Activated T-cell treated with anti-CD3 and anti-CD28 coated beads for 4 hours (primary cell): Measurements from ENCODE around the gene NAALADL2.

Experiments
- DNase-seq: peaks from one replicate; pipeline ENCODE4 v3.0.0-alpha.2; 2020

NAALADL2 gene

DNA sequence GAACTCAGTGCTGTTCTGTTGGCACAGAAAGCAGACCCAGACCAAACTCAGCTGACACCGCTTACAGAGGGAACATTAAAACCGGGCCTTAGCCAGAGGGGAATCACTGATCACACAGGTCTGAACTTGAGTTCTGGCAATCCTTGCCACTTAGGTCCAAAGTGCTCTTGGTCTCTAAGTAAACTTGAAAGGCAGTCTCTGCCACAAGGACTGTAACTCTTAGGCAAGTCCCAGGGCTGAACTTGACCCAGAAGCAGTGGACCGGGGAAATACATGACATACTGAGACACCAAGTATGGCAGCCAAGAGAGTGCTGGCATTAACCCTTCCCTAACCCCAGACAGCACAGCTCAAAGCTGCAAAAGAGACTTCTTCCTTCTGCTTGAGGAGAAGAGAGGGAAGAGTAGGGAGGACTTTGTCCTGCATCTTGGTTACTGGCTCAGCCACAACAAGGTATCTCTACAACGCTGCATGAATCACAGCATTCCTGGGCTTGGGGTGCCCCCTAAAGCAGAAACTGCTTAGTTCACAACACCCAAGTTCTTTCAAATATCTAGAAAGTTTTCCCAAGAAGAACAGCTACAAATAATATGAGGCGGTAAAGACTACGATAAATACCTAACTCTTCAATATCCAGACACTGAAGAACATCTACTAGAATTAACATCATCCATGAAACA is 32.5 kb downstream of the NAALADL2 start:
- DNase-seq: no peak

DNA sequence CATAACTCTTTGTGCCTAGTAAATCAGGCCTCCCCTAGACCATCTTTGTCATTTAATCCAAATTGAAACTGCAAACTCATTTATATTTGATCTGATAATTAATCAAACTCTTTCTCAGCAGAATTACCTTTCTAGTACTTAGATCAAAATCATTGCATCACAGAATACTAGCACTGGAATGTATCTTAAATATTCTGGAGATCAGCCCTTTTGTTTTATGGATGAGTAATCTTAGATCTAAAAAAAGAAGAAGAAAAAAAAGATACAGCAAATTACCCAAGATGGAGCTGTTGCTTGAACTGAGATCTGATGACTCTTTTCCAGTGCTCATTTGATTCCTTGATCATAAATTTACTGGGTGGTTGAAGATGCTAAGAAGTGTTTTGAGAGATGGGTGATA is 47.9 kb downstream of the NAALADL2 start:
- DNase-seq: no peak

DNA sequence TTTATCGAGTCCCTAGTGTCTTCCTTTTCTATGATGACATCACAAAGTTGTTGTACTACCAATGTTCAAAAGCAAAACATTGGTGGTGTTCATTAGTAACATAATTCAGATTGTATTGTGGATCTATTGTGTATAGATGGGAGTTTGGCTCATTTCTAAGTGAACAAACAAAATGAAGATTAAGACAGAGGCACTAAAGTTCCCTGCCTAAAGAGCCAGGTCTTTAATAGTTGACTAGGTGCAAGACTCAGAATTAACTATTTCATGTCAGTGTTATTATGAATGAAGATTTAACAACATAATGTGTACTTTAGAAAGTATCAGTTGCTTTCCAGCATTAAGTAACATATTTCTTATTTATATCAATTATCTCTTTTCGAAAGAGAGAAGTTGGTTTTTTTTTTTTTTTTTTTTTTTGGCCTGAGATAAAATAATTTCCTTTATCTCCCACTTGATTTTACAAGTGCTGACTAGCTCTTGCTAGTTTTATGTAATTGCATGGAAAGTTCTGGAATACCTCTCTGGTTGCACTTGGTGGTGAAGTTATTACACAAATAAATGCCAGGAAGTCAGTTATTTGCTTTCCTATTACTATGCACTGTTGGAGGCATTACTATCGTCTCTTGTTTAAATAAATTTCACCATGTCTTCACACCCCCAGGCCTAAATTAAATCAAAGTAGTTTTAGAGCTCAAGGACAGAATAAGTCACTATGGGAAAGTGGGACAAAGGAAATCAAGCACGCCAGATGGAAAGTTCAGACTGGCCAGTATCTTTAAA is 48.7 kb downstream of the NAALADL2 start:
- DNase-seq: no peak

DNA sequence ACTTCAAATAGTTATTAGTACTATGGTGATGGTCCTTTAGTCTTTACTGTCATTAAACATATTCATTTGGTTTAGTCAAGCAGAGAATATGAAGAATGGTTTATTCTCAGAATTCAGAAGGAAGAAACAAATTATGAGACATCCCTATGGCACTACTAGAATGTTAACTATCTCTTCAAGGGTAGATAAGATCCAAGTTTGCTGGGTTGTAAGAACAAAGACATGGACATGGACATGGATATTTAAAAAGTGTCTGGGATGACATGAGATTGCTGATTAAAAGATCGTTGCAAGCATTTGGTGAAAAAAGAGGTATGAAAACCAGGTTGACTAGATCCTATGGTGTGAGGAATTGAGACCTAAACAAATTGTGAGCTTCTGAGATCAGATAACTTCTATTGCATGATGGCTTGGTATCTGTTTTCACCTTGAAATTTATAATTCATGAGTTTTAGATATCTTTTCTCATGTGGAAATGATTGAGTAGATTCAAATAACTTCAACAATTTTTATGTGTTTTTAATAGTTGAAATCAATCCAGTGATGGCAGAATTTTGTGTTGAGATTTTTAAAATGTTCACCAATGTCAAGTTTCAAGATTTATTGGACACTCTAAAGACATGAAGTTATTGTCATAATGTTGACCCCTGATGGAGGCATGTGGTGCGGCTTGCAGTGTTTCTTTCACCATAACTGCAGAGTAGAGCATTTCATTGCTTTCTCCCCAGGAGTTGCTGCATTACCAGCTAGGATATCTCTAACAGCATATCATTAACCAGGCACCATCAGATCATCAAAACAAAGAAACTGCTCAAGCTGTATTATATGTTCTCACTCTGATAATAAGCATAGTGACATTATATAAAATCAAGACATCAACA is 72.6 kb downstream of the NAALADL2 start:
- DNase-seq: no peak

DNA sequence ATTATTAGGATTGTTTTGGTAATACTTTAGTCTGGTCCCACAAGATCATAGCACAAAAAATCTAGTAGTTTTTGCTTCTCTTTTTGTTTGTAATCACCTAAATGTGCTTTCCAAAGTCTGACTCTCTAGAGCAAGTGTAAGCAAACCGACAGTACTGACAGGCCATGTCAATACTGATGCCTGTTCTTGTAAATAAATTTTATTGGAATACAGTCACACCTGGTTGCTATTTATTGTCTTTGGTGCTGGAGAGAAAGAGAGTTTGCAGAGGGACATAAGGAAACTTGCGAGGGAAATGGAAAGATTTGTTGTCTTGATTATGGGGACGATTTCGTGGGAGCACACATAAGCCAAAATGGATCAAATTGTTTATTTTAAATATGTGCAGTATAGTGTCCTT is 77.5 kb downstream of the NAALADL2 start:
- no peak for DNase-seq

DNA sequence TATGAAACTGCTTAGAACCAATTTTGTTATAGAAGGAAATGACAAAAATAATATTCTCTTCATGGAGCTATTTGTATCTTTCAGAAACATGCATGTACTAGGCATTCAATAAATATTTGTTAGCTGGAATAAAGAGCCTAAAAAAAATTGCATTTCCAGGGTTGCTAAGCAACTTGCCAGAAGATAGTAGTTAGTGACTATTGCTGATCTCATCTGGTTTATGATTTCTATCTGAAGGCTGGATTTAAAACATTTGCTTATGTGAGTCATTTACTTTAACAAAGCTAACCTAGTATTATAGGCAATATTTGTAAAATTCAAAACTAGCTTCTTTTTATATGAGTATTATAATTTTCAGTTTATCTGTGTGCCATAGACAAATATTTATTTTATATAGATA is 78.3 kb downstream of the NAALADL2 start:
- no peak for DNase-seq

DNA sequence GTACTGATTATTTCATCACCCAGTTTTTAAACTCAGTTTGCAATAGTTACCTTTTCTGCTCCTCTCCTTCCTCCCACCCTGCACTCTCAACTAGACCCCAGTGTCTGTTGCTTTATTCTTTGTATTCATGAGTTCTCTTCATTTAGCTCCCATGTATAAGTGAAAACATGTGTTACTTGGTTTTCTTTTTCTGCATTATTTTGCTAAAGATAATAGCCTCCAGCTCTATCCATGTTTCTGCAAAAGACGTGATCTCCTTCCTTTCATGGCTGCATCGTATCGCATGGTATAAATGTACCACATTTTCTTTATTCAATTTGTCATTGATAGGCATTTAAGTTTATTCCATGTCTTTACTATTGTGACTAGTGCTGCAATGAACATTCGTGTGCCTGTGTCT is 79.0 kb downstream of the NAALADL2 start:
- DNase-seq: no peak

DNA sequence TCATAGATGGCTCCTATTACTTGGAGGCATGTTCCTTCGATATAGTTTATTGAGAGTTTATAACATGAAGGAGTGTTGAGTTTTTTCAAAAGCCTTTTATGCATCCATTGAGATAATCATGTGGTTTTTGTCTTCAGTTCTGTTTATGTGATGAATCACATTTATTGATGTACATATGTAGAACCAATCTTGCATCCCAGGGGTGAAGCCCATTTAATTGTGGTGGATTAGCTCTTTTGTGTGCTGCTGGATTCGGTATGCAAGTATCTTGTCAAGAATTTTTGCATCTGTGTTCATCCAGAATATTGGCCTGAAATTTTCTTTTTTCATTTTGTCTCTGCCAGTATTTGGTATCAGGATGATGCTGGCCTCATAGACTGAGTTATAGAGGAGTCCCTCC is 81.0 kb downstream of the NAALADL2 start:
- no peak for DNase-seq

DNA sequence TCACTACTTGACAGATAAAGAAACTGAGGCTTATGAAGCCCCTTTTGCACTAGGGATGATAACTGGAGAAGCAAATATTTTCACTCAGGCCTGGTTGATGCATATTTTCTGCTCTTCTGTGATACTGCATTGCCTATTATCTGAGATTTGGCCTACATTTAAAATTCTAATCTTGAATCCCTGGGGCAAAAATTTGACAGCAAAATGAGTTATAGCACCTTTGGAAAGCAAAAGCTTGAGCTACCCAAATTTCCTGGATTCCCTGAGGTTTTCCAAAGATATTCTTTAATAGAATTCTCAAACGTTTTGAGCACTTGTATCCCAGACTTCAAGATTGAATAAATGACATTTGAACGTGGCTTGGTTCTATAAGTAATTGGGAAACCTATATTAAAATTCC is 86.1 kb downstream of the NAALADL2 start:
- no peak for DNase-seq

DNA sequence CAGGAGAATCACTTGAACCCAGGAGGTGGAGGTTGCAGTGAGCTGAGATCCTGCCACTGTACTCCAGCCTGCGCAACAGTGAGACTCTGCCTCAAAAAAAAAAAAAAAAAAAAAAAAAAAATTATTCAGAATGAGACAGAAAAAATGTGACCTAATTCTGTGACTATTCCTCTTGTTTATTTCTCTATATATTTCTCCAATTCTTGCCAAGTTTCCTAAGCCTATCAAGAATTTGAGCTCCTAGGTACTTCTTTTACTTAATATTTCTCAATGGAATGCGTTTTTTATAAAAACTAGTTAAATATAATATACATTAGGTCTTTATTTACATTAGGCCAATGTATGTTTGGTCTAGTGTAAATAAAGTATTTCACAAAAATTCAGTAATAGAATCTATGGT is 86.8 kb downstream of the NAALADL2 start:
- DNase-seq: no peak

DNA sequence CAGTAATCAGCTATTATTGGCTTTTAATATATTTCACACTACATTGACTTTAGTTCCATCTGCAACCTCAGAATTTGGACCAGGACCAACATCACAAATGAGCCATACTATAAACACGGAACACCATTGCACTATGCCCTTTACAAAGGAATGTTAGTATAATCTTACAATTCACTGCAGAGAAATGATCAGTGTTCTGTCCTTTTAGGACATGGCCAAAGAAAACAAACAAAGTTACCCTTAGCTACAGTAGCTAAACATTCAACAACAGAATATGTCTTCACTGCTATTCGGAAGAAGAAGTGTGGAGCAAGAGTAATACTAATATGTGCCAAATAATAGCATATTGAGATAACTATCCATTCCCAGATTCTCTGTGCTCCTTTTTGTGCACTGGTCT is 90.4 kb downstream of the NAALADL2 start:
- DNase-seq: no peak

DNA sequence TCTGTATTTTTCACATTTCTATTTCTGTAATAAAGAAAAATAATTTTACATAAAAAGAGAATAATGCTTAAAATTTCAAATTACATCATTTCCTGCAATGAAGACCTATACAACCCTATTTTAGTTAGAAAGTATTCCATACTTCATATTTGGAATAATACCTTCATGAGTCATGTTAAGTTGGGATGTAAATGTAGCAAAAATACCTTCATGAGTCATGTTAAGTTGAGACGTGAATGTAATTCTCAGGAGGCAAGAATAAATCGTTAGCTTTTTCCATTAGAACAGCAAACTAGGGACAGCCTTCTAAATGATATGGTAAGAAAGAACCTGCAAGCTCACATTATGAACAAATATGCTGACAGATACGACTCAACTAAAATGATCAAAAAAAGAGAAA is 91.9 kb downstream of the NAALADL2 start:
- DNase-seq: no peak

DNA sequence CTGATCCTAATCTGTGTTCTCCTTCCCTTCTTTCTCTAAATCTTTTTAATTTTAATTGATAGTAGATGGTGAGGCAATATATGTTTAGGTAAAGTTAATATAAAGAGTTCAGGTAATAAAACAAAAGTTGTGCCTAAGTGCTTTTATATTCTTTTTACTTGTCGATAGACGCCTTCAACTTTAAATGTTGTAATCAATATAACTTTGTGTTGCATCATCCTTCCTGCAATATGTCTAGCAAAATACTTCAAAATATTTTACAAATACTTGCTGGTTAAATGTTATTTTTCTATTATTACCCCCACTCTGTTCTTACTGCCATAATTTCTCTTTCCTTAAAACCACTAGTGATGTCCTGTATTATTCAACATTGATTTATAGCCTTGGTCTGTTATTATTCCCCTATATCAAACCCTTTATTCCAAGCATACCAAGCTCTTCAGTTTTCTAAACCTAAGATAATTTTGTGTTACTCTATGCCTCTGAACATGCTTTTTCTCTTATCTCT is 92.4 kb downstream of the NAALADL2 start:
- DNase-seq: no peak

DNA sequence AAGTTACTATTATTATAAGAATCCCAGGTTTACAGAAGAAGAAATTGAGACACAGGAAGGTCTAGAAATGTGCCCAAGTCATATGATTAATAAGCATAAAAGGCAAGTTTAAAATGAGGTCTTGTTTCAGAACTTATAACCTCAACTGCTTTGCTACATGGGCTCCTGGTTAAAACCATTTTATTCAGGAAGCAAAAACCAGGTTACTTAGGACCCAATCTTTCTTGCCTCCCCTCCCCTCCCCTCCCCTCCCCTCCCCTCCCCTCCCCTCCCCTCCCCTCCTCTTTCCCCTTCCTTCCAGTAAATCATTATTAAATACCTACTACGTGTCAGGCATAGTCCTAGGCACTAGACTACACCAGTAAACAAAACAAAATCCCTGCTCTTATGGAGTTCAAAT is 93.9 kb downstream of the NAALADL2 start:
- no peak for DNase-seq

DNA sequence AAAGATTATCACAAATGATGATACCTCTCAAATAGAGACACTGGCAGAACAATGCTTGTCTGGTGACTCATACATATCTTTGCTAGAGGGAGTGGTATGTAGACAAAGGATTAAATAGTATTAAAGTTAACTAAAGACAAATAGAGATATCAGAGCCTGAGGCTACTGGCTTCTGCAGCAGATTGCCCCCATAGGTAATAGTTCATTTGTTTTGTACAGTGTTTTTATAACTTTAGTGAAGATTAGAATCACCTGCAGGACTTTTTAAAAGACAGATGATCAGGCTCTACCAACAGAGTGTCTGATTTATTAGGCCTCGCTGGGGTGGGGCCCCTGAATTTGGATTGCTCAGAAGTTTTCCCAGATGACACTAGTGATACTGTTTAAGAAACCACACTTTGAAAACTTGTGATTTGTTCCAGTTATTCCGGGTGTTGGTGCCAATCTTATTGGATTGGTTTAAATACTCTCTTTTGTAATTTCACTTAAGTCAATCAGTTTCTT is 96.4 kb downstream of the NAALADL2 start:
- DNase-seq: no peak

DNA sequence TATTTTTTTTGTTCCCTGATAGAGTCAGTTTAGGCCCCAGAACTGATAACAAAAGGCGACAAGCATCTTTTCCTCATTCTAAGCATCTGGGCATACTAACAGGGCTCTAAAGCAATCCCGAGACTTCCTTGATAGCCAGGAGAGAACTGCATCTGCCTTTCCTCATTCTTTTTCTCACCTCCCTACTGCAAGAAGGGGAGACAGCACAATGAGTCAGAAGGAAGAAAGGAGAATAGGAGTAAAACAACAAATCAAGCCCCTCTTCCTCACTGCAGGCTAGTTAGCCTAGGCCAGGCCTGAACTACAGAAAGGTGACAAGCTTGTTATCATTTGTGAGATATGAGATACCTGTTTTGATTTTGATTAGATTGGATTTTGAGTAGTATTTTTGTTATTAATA is 97.9 kb downstream of the NAALADL2 start:
- no peak for DNase-seq

DNA sequence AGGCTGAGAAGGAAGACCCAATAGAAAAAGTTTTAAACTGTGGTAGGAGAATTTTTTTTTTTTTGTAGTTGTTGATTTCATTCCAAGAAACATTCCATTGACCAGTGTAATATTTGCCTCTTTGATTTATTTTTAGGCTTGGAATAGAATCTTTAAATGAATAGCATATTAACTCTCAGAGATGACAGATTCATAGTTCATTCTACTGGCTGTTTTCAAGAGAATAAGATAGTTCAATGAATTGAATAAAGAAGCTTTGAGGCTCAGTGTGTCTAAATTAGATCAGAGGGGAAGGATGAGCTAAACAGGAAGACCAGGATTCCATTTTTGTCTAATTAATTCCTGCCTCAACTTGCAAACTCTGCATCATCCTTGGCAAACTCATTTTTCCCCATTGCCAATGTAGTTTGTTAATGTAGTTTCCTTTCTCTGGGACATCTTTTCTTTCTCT is 98.4 kb downstream of the NAALADL2 start:
- DNase-seq: no peak

DNA sequence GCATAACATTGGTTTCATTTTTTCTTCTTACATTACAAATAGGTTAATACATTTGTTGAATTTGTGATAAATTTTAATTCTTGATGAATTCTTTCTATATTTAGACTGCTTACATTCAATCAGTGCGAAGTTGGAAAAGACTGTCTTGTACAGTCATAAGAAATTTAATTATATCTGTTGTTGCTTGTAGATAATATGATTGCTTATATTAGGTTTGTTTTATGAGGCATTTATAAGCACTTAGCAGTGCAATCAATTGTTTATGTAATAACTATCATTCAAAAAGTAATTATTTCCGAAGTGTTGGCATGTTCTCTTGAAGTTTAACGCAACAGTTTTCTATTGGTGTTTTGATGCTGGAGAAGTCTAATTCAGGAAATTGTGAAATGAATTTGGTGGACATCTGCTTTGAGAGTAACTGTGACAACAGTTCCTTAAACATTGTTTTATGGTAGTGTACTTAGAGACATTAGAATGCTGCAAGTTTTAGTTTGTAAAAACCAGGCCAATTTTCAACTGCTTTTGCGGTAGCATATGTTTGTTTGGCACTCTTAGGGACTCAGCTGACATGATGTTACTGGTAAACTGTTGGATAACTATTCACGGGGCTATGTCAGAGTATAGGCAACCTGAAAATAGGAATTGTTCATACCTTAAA is 99.7 kb downstream of the NAALADL2 start:
- no peak for DNase-seq

DNA sequence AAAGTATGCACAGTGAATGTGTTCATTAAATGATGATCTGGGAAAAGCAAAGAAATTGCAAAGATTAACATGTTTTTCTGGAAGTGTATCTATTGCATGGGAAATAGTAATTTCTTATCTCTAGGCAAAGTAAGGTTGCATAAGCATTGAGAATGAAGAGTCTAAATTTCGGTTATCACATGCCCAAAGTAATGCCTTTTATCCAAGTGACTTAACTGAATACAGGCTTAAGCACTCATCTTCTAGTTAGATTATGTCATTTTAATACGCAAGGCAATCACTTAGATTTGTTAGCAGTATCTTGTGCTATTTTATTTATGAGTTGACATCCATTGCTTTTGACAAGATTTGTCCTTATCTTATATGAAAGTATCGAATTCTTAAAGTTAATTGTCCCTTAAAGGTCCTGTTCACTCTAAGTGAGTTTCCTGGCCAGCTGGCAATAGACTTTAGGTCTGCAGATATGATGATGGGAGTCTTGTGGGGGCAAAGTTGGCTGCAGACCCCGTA is 100.5 kb downstream of the NAALADL2 start:
- no peak for DNase-seq

DNA sequence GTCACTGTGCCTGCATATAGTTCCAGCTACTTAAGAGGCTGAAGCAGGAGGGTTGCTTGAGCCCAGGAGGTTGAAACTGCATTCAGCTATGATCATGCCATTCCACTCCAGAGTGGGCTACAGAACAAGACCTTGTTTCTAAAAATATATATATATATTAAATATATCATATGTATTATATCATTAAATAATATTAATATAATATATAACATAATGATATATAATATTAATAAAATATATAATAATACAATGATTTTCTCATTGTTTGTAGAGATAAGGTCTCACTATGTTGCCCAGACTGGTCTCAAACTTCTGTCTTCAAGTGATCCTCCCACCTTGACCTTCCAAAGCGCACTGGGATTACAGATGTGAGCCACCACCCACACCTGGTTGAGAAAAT is 101.8 kb downstream of the NAALADL2 start:
- no peak for DNase-seq

DNA sequence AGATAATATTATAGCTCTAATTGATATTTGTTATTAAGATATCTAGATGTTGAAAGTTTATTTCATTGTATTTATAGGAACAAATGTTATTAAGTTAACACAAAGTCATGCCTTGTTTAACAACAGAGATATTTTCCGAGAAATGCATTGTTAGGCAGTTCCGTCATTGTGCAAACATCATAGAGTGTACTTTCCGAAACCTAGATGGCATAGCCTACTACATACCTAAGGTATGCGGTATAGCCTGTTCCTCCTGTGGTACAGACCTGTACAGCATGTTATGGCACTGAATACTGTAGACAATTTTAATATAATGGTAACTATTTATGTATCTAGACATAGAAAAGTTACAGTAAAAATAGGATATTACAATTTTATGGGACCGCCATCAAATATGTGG is 114.3 kb downstream of the NAALADL2 start:
- DNase-seq: no peak

DNA sequence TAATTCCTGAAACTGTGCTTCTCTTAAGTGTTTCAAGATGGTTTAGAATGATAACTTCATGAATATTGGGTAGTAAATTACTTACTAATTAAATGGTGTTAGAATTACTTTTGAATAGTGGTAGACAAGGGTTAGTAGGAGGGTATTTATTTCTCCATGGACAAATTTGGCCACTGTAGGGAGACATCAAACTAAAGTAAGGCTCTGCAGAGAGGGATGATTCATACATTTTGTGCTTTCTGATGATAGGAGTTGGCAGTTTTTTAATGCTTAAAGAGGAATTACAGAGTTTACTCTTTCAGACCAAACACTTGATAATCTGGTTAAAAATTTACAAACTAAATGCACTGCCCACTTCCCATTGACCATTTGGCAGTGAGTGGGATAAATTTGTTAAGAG is 127.6 kb downstream of the NAALADL2 start:
- no peak for DNase-seq

DNA sequence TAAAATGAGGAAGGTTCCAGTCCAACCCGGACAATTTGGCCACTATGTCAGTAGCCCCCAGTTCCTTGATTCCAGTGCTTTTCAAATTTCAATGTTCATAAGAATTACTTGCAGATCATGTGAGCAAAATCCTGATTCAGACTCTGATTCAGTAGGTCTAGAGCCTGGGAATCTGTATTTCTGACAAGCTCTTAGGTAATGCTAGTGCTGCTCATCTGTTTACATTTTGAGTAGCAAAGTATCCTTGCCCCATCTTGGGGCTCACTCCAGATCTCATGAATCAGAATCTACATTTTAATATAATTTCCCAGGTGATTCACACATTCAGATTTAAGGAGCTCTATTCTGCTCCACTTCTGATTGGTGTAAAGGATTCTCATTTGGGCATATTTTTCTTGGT is 142.0 kb downstream of the NAALADL2 start:
- no peak for DNase-seq
